CD4-positive, alpha-beta memory T cell (primary cell): Measurements from ENCODE around the gene SMURF2. TPM values are rescaled to one million over a fixed set of nuclear protein-coding genes. Genes with fewer than 3 reads are reported as not detected.

Experiments
- CTCF ChIA-PET: fragments of 350-600 bp; sonication (Branson Sonifier 250); formaldehyde crosslinking; loops from one replicate; lab custom pipeline; 2021; ENCODE audit warnings: inconsistent platforms; ENCODE audit not compliant: partially characterized antibody; lab: Charles Lee
- POLR2A ChIA-PET: fragments of 350-600 bp; sonication (Branson Sonifier 250); formaldehyde crosslinking; loops from one replicate; lab custom pipeline; 2021; ENCODE audit not compliant: partially characterized antibody; lab: Charles Lee
- DNase-seq, 5 donors: peaks; one replicate each; pipeline versions ENCODE4 v3.0.0 to v3.0.0-alpha.2; 2020 to 2022; ENCODE audit warnings: mixed read lengths in 1 of 5
- H3K27ac ChIP-seq: one replicate; pipeline ENCODE4 v1.7.0; 2013; ENCODE audit warnings: low read depth, low read length
- H3K27me3 ChIP-seq: 2 replicates; pipeline ENCODE4 v1.7.0; 2013; ENCODE audit warnings: mild to moderate bottlenecking, low read length, moderate library complexity; ENCODE audit not compliant: insufficient read depth
- H3K36me3 ChIP-seq: 2 replicates; pipeline ENCODE4 v1.7.0; 2013; ENCODE audit warnings: mild to moderate bottlenecking, low read length, moderate library complexity; ENCODE audit not compliant: insufficient read depth
- H3K4me1 ChIP-seq: 2 replicates; pipeline ENCODE4 v1.7.0; 2013; ENCODE audit warnings: mild to moderate bottlenecking, low read length, moderate library complexity; ENCODE audit not compliant: insufficient read depth
- H3K4me3 ChIP-seq, 2 donors: one replicate each; pipeline ENCODE4 v1.7.0; 2013; ENCODE audit warnings: low read length in 2 of 2, mild to moderate bottlenecking in 1 of 2
- H3K9me3 ChIP-seq, 2 donors: one replicate each; pipeline ENCODE4 v1.7.0; 2013; ENCODE audit warnings: low read length in 2 of 2, control low read depth in 1 of 2; ENCODE audit not compliant: control insufficient read depth in 1 of 2
- H3K27ac Mint-ChIP-seq, 7 donors: one replicate each; pipeline ENCODE4 v1.8.0; 2020 to 2021; ENCODE audit warnings: mixed read lengths in 7 of 7, mild to moderate bottlenecking in 6 of 7, inconsistent platforms in 3 of 7, moderate library complexity in 3 of 7
- H3K27me3 Mint-ChIP-seq, 2 donors: one replicate each; pipeline ENCODE4 v1.8.0; 2020 to 2021; ENCODE audit warnings: mixed read lengths in 2 of 2
- H3K36me3 Mint-ChIP-seq, 2 donors: one replicate each; pipeline ENCODE4 v1.8.0; 2020 to 2021; ENCODE audit warnings: mixed read lengths in 2 of 2, inconsistent platforms in 1 of 2, mild to moderate bottlenecking in 1 of 2
- H3K4me1 Mint-ChIP-seq, 4 donors: one replicate each; pipeline ENCODE4 v1.8.0; 2020 to 2021; ENCODE audit warnings: mixed read lengths in 4 of 4, mild to moderate bottlenecking in 1 of 4
- H3K4me3 Mint-ChIP-seq, 8 donors: one replicate each; pipeline ENCODE4 v1.8.0; 2020 to 2021; ENCODE audit warnings: mixed read lengths in 8 of 8, mild to moderate bottlenecking in 7 of 8, moderate library complexity in 6 of 8, inconsistent platforms in 3 of 8
- H3K9me3 Mint-ChIP-seq, 8 donors: one replicate each; pipeline ENCODE4 v1.8.0; 2020 to 2021; ENCODE audit warnings: mixed read lengths in 8 of 8, mild to moderate bottlenecking in 5 of 8, inconsistent platforms in 3 of 8, moderate library complexity in 1 of 8
- intact Hi-C: fragments of 100-400 bp; cut with micrococcal nuclease; formaldehyde crosslinking; loops from one replicate; pipeline ENCODE4 v1.15.1; 2023
- polyA plus RNA-seq, 2 donors: library from polyadenylated mRNA; unstranded; fragments of 300-500 nt; fragmentation: Illumina TruSeq; gene quantifications; one replicate each; pipeline ENCODE4 v1.2.3, GENCODE V29; 2021
- total RNA-seq, 2 experiments: library from RNA; stranded (reverse); gene quantifications; one replicate each; pipeline ENCODE4 v1.2.3, GENCODE V29; 2021

SMURF2 gene
- total and polyA plus RNA-seq, 4 experiments from 2014 or later, result 4.9 to 35.0 (median 20.3) TPM

DNA sequence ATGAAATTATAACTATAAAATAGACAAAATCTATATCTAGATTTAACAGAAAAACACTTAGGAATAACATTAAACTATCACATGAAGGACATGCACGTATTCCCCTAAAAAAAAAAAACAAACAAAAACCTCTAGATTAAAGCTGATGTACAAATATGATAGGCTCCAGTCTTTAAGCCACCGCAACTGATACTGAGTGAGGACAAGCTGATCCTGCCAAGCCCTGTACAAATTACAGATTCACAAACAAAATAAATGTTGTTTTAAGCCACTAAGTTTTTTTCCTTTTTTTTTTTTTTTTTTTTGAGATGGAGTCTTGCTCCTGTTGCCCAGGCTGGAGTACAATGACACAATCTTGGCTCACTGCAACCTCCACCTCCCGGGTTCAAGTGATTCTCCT is 35.3 kb downstream of the SMURF2 start:
- no peaks in the 10 kb centered on the region for H3K36me3 ChIP-seq
- H3K4me3 ChIP-seq, result no peak overlapping the region
- peaks cover 12 to 18% of the 10 kb centered on the region in 2 donors for H3K36me3 Mint-ChIP-seq
- H3K9me3 Mint-ChIP-seq, result no peaks in the 10 kb centered on the region
- H3K27ac ChIP-seq, result no peak overlapping the region
- H3K4me1 ChIP-seq, result peaks cover 46% of the 10 kb centered on the region
- intact Hi-C loops, result no loop called here
- H3K27ac Mint-ChIP-seq, result no peak overlapping the region
- H3K9me3 ChIP-seq, result no peaks in the 10 kb centered on the region
- no peak overlapping the region for H3K4me3 Mint-ChIP-seq
- no peaks in the 10 kb centered on the region for H3K27me3 ChIP-seq
- H3K4me1 Mint-ChIP-seq, result peaks cover 42 to 69% (median 58%) of the 10 kb centered on the region in 4 donors
- ChIA-PET CTCF (interaction anchor here (0.7 to 1.0 kb wide), 2 partner anchors 12 to 15 kb away, joined by 3 read pairs; no protein-coding TSS in a partner anchor), POLR2A (interaction anchor here (0.7 kb wide), 1 partner anchor 1806 kb away, joined by 4 read pairs; no protein-coding TSS in a partner anchor)
- H3K27me3 Mint-ChIP-seq, result no peaks in the 10 kb centered on the region
- DNase-seq, result no peak

DNA sequence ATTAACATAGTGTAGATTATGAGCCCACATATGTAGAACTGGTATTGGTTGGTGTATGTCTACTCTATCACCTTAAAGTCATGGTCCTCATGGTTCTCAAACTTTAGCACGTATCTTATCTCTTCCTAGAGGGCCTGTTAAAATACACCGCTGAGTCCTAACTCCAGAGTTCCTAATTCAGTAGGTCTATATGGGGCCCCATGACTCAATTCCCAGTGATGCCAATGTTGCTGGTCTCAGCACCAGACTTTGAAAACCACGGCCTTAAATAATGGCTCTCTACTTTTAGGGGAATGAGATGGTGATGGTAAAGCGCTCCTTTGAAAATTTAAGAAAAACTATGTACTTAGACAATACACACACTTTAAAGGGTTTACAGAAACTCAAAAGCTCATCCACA is 36.6 kb downstream of the SMURF2 start:
- H3K9me3 Mint-ChIP-seq, result no peaks in the 10 kb centered on the region
- CTCF ChIA-PET, result no interaction called here
- H3K4me1 Mint-ChIP-seq, result peaks cover 34 to 56% (median 48%) of the 10 kb centered on the region in 4 donors
- H3K27ac Mint-ChIP-seq, result peak overlapping the region in 1 of 7 donors; percentile 3
- no peak overlapping the region for H3K4me3 Mint-ChIP-seq
- Histone ChIP-seq H3K27ac (no peak overlapping the region), H3K4me3 (no peak overlapping the region), H3K36me3 (no peaks in the 10 kb centered on the region), H3K9me3 (no peaks in the 10 kb centered on the region), H3K4me1 (peaks cover 39% of the 10 kb centered on the region), H3K27me3 (no peaks in the 10 kb centered on the region)
- POLR2A ChIA-PET, result no interaction called here
- intact Hi-C loops, result no loop called here
- no peak for DNase-seq
- H3K36me3 Mint-ChIP-seq, result peaks cover 12 to 18% of the 10 kb centered on the region in 2 donors
- H3K27me3 Mint-ChIP-seq, result no peaks in the 10 kb centered on the region

DNA sequence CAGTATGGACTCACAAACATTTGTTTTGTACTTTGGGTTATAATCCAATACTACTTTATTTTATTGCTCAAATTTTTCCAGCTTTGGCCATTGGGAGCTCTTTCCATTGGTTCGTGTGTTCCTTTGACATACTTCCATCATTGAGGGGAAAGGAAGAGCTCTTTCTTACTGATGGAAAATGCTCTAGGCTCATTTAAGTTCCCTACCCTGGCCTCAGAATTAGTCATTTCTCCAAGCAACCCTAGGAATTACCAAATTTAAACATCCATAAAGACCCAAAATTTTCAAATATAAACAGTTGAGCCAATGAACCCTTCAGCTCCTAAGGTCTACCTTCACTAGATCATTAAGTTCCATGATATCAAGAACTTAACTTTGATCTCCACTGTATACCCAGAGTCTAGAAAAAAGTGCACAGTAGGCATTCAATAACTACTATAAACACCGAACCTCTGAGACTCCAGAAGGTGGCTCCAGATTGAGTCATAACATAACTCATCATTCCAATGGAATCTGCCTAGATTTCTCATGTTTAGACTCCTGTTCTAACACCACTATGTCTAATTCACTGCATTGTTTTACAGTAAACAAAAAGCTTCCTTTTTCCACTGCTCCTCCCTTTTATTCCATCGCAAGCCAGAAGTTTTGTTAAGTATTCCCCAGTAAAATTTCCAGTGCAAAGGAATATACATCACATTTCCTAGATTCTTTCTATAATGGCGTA is 39.0 kb downstream of the SMURF2 start:
- H3K4me1 Mint-ChIP-seq, result peaks cover 20 to 43% (median 32%) of the 10 kb centered on the region in 4 donors
- Histone ChIP-seq H3K9me3 (no peaks in the 10 kb centered on the region), H3K36me3 (no peaks in the 10 kb centered on the region), H3K4me3 (no peak overlapping the region), H3K27me3 (no peaks in the 10 kb centered on the region), H3K27ac (no peak overlapping the region), H3K4me1 (peaks cover 22% of the 10 kb centered on the region)
- ChIA-PET CTCF (interaction anchor here (0.7 to 1.2 kb wide), 2 partner anchors 26 to 205 kb away, joined by 3 read pairs; no protein-coding TSS in a partner anchor), POLR2A (interaction anchor here (0.8 kb wide), 1 partner anchor 10 kb away, joined by 3 read pairs; no protein-coding TSS in a partner anchor)
- no peaks in the 10 kb centered on the region for H3K9me3 Mint-ChIP-seq
- no peak overlapping the region for H3K4me3 Mint-ChIP-seq
- intact Hi-C loops, result no loop called here
- H3K27ac Mint-ChIP-seq, result peak overlapping the region in 1 of 7 donors; percentile 13
- DNase-seq, result no peak
- no peaks in the 10 kb centered on the region for H3K27me3 Mint-ChIP-seq
- H3K36me3 Mint-ChIP-seq, result peaks cover 12 to 18% of the 10 kb centered on the region in 2 donors

DNA sequence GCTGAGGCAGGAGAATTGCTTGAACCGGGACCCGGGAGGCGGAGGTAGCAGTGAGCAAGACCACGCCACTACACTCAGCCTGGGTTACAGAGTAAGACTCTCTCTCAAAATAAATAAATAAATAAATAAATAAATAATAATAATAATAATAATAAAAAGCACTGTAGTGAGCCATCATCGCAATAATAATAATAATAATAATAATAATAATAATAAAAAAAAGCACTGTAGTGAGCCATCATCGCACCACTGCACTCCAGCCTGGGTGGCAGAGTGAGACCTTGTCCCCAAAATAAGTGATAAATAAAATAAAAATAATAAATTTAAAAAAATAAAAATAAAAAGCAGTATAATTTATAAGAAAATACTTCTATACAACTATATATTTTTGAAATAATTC is 40.3 kb downstream of the SMURF2 start:
- H3K4me3 Mint-ChIP-seq, result no peak overlapping the region
- H3K27ac ChIP-seq, result no peak overlapping the region
- no peaks in the 10 kb centered on the region for H3K27me3 Mint-ChIP-seq
- no peaks in the 10 kb centered on the region for H3K9me3 ChIP-seq
- ChIA-PET CTCF (no interaction called here), POLR2A (no interaction called here)
- H3K36me3 ChIP-seq, result no peaks in the 10 kb centered on the region
- intact Hi-C loops, result no loop called here
- no peak overlapping the region for H3K4me3 ChIP-seq
- no peaks in the 10 kb centered on the region for H3K9me3 Mint-ChIP-seq
- H3K36me3 Mint-ChIP-seq, result peaks cover 12 to 18% of the 10 kb centered on the region in 2 donors
- no peaks in the 10 kb centered on the region for H3K27me3 ChIP-seq
- H3K27ac Mint-ChIP-seq, result no peak overlapping the region
- peaks cover 9% of the 10 kb centered on the region for H3K4me1 ChIP-seq
- no peak for DNase-seq
- peaks cover 18 to 41% (median 26%) of the 10 kb centered on the region in 4 donors for H3K4me1 Mint-ChIP-seq

DNA sequence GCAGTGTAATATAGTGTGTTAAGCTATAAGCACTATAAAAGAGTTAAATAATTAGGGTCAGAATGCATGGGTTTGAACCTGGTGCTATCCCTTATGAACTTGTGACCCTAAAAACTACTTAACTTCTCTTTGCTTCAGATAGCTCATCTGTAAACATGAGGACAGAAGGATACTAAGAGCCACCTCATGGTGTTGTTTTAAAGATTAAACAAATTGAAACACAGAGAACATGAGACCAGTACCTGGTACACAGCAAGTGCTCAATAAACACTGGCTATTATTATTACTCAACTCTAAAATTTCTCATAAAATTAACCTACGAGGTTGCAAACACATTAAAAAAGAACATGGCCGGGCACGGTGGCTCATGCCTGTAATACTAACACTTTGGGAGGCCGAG is 43.3 kb downstream of the SMURF2 start:
- intact Hi-C loops, result no loop called here
- DNase-seq, result no peak
- Mint-ChIP-seq H3K9me3 (no peaks in the 10 kb centered on the region), H3K36me3 (peaks cover 5 to 10% of the 10 kb centered on the region in 2 donors), H3K27ac (no peak overlapping the region), H3K4me1 (peaks cover 28 to 46% (median 29%) of the 10 kb centered on the region in 4 donors), H3K4me3 (no peak overlapping the region), H3K27me3 (no peaks in the 10 kb centered on the region)
- H3K9me3 ChIP-seq, result no peaks in the 10 kb centered on the region
- no peak overlapping the region for H3K4me3 ChIP-seq
- no peaks in the 10 kb centered on the region for H3K27me3 ChIP-seq
- ChIA-PET POLR2A (no interaction called here), CTCF (no interaction called here)
- H3K27ac ChIP-seq, result no peak overlapping the region
- peaks cover 9% of the 10 kb centered on the region for H3K4me1 ChIP-seq
- H3K36me3 ChIP-seq, result no peaks in the 10 kb centered on the region

DNA sequence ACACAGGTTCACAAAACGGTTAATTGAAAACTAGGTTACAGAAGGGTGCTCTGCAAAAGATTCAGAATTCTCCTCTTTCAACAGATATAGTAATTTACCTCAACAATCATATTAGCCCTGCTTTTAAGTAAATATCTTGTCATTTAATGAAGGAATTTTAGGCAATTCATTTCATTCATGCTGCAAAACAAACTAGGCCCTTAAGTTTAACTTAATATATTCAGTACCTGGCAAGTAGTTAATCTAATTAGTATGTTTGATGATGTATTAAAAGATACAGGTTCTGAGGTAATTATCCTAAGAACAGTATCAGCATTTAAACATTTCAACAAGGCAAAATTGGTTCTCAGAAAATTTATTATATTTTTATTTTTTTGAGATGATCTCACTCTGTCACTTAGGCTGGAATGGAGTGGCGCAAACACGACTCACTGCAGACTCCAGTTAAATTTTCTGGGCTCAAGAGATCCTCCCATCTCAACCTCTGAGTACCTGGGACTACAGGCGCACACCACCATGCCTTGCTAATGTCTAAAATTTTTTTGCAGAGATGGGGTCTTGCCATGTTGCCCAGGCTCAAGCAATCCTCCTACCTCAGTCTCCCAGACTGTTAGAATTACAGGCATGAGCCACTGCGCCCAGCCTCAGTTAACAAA is 44.9 kb downstream of the SMURF2 start:
- Mint-ChIP-seq H3K4me1 (peaks cover 22 to 37% (median 25%) of the 10 kb centered on the region in 4 donors), H3K9me3 (no peaks in the 10 kb centered on the region), H3K27me3 (no peaks in the 10 kb centered on the region), H3K4me3 (no peak overlapping the region), H3K27ac (no peak overlapping the region), H3K36me3 (no peaks in the 10 kb centered on the region)
- Histone ChIP-seq H3K9me3 (no peaks in the 10 kb centered on the region), H3K27ac (no peak overlapping the region), H3K27me3 (no peaks in the 10 kb centered on the region), H3K4me1 (peaks cover 17% of the 10 kb centered on the region), H3K4me3 (no peak overlapping the region), H3K36me3 (no peaks in the 10 kb centered on the region)
- ChIA-PET CTCF (no interaction called here), POLR2A (no interaction called here)
- no peak for DNase-seq
- intact Hi-C loops, result no loop called here

DNA sequence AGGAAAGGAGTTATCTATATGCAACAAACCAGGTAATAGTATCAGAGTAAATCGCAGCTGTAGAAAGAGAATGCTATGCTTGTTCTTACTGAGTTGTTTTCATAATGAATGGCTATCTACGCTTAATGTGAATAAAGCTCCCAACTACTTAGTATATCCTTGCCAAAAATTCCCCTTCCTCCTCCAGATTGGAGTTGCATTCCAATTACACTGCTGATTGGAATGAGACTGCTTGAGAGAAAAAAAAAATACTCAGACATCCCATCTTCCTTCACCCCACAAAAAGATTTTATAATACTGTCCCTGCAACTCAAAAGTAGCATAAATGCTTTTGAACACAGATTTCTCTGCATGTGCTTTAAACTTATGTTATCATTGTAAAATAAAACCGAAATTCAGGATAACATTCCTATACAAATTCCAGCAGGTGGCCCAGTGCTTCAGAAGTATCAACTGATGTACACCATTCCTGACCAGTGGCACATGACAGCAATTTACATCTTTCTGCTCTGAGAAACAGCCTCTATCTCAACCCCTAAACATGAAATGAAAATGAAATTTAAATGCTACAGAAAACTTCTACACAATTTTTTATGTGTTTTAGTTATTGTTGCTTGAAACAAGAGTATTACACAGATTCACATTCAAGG is 47.0 kb downstream of the SMURF2 start:
- CTCF ChIA-PET, result no interaction called here
- Mint-ChIP-seq H3K4me1 (peaks cover 22 to 36% (median 25%) of the 10 kb centered on the region in 4 donors), H3K27ac (peak overlapping the region in 1 of 7 donors; percentile 55)

More for the DNA sequence above, 47.0 kb downstream of the SMURF2 start:
- Mint-ChIP-seq H3K27me3 (no peaks in the 10 kb centered on the region), H3K36me3 (no peaks in the 10 kb centered on the region), H3K4me3 (no peak overlapping the region), H3K9me3 (no peaks in the 10 kb centered on the region)
- Histone ChIP-seq H3K4me3 (no peak overlapping the region), H3K27me3 (no peaks in the 10 kb centered on the region), H3K9me3 (no peaks in the 10 kb centered on the region), H3K4me1 (peaks cover 13% of the 10 kb centered on the region), H3K27ac (no peak overlapping the region), H3K36me3 (no peaks in the 10 kb centered on the region)
- POLR2A ChIA-PET, result interaction anchor here (1.3 kb wide), 1 partner anchor 17 kb away, joined by 4 read pairs; no protein-coding TSS in a partner anchor
- DNase-seq, result no peak
- intact Hi-C loops, result no loop called here
